ENCODE data around the gene METRN.

The METRN gene

GRCh38 chr16:759110-759910 is 44.4 kb downstream of the METRN start:
- DNase-seq (ENCODE audit: low spot score) = no peak

DNA sequence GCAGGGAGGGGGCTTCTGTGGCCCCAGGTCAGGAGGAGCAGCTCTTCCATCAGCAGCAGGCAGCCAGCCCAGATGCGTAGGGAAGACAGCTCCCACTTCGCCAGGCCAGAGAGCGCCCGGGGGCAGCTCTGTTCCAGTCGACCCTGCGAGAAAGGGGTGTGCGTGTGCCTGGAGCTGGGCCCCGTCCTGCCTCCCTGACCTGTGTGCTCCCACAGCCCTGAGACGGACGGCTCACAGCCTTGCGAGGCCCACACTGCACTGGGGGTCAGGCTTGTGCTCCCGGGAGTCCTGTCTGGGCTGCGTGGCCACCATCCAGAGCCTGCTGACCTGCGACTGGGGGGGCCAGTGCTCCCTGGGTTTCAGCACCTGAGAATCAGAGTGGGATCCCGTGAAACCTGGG is 45.1 kb downstream of the METRN start:
- no peak for DNase-seq (ENCODE audit: low spot score)

GRCh38 chr16:760545-761343 is 45.8 kb downstream of the METRN start, which contains the start of gene MSLN:
Gene MSLN (plus strand): TSS chr16:760734. CDS start chr16:762681, 1,947 bp downstream.
- no peak for DNase-seq (ENCODE audit: low spot score)

- DNase-seq (ENCODE audit: low spot score) = no peak
Observed at GRCh38 chr16:761625-762513, 47.0 kb downstream of the METRN start.

DNA sequence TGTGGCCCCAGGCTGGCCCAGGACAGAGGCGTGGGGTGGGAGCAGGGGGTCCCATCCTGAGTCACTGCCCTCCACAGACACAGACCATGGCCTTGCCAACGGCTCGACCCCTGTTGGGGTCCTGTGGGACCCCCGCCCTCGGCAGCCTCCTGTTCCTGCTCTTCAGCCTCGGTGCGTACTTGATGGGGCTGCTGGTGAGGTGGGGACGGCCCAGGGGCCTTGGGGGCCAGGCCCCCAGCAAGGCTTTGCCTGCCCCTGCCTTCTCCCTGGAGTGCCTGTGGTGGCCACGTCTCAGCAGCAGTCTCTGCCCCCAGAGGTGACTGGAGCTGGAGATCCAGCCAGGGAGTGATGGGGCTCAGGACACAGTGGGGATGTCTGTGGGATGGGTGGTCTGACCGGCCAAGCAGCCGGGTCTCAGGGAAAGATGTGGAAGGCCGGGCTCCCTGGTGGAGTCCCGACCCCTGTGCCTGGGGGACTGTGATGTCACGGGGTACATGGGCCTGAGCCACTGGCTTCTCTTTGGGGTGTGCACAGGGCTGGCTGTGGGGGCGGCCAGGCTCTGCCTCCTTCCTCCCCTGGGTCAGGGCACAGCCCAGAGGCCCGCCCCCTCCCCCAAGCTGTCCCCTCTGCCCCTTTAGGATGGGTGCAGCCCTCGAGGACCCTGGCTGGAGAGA is 47.8 kb downstream of the METRN start:
- no peak for DNase-seq (ENCODE audit: low spot score)

DNA sequence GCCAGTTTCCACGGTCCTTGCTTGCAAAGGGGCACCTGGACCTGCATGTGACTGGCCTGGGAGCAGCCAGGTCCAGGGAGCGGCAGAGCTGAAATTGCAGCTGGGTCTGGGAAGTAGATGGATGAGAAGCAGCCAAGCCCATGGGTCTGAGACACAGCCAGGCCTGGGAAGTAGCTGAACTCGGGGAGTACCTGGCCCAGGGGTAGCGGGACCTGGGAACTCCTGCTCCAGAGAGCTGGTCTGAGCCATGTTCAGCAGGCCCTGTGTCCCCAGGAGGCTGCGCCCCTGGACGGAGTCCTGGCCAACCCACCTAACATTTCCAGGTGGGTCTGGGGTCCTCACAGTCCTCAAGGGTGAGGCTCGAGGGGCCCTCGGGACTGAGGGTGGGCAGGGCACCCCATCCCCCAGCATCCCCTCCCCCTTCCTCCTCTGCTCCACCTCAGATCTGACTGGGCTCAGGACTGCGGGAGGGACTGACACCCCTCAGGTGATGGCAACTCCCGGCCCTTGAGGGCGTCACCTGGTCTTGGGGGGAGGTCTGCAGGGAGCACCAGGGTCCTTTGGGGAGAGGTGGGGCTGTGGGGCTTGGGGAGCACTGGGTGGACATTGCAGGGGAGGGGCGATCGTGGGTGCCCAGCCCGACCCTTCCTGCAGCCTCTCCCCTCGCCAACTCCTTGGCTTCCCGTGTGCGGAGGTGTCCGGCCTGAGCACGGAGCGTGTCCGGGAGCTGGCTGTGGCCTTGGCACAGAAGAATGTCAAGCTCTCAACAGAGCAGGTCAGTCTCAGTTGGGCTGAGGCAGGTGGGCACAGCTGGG is 48.7 kb downstream of the METRN start:
- no peak for DNase-seq (ENCODE audit: low spot score)

DNA sequence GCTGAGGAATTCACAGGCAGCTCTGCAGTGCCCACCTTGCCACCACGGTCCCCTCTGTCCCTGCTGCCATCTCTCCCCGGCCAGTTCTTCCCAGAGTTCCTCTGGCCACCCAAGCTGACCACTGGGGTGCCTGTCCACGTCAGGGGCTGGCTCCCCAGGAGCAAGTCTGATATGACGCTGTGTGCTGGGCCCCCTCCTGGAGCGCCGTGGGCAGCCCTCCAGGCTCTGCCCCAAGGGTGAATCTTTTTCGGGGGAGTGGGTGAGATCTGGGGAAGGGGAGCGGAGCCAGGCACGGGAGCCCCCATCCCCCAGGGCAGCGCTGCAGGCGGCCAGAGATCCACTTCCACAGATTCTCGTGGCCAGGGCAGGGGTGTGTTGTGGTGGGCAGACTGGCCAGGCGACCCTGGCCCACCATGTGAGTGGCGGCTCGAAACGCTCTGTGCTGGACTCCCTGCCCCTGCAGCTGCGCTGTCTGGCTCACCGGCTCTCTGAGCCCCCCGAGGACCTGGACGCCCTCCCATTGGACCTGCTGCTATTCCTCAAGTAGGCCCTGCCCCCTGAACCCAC is 49.3 kb downstream of the METRN start:
- no peak for DNase-seq (ENCODE audit: low spot score)

DNA sequence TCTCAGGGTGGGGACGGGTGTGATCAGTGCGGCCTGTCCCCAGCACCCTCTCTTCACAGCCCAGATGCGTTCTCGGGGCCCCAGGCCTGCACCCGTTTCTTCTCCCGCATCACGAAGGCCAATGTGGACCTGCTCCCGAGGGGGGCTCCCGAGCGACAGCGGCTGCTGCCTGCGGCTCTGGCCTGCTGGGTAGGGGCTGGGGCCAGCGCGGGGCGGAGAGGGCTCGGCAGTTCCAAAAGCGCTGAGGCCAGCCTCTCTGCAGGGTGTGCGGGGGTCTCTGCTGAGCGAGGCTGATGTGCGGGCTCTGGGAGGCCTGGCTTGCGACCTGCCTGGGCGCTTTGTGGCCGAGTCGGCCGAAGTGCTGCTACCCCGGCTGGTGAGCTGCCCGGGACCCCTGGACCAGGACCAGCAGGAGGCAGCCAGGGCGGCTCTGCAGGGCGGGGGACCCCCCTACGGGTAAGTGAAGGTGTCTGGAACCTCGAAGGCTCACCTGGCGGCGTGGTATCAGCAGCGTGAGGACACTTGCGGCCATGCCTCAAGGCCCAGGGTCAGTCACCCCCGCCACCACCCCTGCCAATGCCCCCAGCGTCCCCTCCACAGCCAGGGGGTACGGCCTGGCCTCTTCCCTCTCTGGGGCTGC is 50.0 kb downstream of the METRN start:
- no peak for DNase-seq (ENCODE audit: low spot score)

DNA sequence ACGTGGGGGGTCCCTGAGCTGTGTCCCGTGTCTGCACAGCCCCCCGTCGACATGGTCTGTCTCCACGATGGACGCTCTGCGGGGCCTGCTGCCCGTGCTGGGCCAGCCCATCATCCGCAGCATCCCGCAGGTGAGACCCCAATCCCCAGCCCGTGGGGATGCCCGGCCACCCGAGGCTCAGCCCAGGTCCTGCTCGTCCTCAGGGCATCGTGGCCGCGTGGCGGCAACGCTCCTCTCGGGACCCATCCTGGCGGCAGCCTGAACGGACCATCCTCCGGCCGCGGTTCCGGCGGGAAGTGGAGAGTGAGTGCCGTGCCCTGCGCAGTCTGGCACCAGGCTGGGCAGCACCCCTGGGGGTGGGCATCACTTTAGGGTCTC is 50.6 kb downstream of the METRN start:
- no peak for DNase-seq (ENCODE audit: low spot score)

DNA sequence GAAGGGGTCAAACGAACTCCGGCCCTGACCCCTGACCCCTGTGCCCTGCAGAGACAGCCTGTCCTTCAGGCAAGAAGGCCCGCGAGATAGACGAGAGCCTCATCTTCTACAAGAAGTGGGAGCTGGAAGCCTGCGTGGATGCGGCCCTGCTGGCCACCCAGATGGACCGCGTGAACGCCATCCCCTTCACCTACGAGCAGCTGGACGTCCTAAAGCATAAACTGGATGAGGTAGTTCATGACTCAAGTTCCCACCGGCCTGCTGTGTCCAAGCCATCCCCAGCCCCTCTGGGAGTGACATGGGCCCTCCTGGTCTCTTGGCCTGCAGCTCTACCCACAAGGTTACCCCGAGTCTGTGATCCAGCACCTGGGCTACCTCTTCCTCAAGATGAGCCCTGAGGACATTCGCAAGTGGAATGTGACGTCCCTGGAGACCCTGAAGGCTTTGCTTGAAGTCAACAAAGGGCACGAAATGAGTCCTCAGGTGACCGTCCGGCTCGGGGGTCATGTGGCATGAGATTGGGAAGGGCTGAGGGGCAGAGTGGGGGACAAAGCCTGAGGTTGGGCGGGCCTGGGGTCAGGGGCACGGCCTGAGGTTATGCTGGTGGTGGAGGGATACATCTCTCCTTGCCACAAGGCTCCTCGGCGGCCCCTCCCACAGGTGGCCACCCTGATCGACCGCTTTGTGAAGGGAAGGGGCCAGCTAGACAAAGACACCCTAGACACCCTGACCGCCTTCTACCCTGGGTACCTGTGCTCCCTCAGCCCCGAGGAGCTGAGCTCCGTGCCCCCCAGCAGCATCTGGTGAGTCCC is 51.3 kb downstream of the METRN start:
- no peak for DNase-seq (ENCODE audit: low spot score)

- DNase-seq (ENCODE audit: low spot score) = no peak
Observed at GRCh38 chr16:766820-767640, 52.1 kb downstream of the METRN start.

GRCh38 chr16:767743-768235 is 52.9 kb downstream of the METRN start:
- no peak for DNase-seq (ENCODE audit: low spot score)

- no peak for DNase-seq (ENCODE audit: low spot score)
Observed at GRCh38 chr16:768428-768827, 53.5 kb downstream of the METRN start.

Measured in cerebellar cortex (tissue), 1 donor.